RWPE1 (cell line): ENCODE measurements around the gene ZNG1C.
A peak's percentile ranks its signal among the peaks of the same experiment; 100 is the strongest.
"Not testable (repeated sequence)": the region's sequence is repeated elsewhere in the genome, so short reads cannot be mapped to it uniquely, and the experiment has no call there.

Source experiments
- CTCF ChIA-PET: fragments of 350-600 bp; sonication (Branson Sonifier 250); formaldehyde crosslinking; extraction: SDS; loops from one replicate; lab custom pipeline; 2021; lab: Yijun Ruan, JAX
- POLR2A ChIA-PET: fragments of 400-600 bp; formaldehyde crosslinking; extraction: SDS; loops from one replicate; lab custom pipeline; 2020; ENCODE audit warnings: antibody characterized with exemption; ENCODE audit not compliant: low non-redundant PET; lab: Yijun Ruan, JAX
- DNase-seq: peaks from one replicate; pipeline ENCODE4 v3.0.0; 2012; ENCODE audit warnings: low spot score
- H3K27ac ChIP-seq: fragments of 450-650 bp; 2 replicates; pipeline ENCODE4 v1.5.1; 2017
- CTCF ChIP-seq: fragments of 450-650 bp; conservative IDR thresholded peaks from 2 replicates; pipeline ENCODE4 v1.5.1; 2017; ENCODE audit warnings: low read depth, mild to moderate bottlenecking

Gene ZNG1C

GRCh38 chr9:68335935-68336334 is 94.2 kb downstream of the ZNG1C start:
- POLR2A ChIA-PET, result not testable (repeated sequence)

GRCh38 chr9:68336639-68337339 is 95.0 kb downstream of the ZNG1C start:
- H3K27ac ChIP-seq, POLR2A ChIA-PET, DNase-seq, CTCF ChIA-PET: not testable (repeated sequence)

More at GRCh38 chr9:68335935-68336334, 94.2 kb downstream of the ZNG1C start:
- DNase-seq, H3K27ac ChIP-seq, CTCF ChIA-PET: not testable (repeated sequence)

- POLR2A ChIA-PET, DNase-seq, CTCF ChIA-PET, H3K27ac ChIP-seq: not testable (repeated sequence)
These were observed 96.2 kb downstream of the ZNG1C start for GRCh38 chr9:68338000-68338399.

GRCh38 chr9:68342265-68343025 is 100.7 kb downstream of the ZNG1C start:
- POLR2A ChIA-PET, H3K27ac ChIP-seq, CTCF ChIA-PET, DNase-seq: not testable (repeated sequence)
- TF ChIP-seq CTCF, result peak; percentile 33; the same call in 1 of the 2 replicates

GRCh38 chr9:68343242-68343641 is 101.5 kb downstream of the ZNG1C start:
- H3K27ac ChIP-seq, DNase-seq, POLR2A ChIA-PET: not testable (repeated sequence)
- CTCF ChIA-PET, result interaction anchor here (0.6 to 0.7 kb wide), 4 partner anchors 74 to 464 kb away, joined by 3 to 6 read pairs (median 4); no protein-coding TSS in a partner anchor

- CTCF ChIA-PET, DNase-seq, POLR2A ChIA-PET, H3K27ac ChIP-seq: not testable (repeated sequence)
These were observed 102.2 kb downstream of the ZNG1C start for GRCh38 chr9:68343992-68344391.
